ENCODE measurements around the gene PPM1N. TPM values are rescaled to one million over a fixed set of nuclear protein-coding genes. Genes with fewer than 3 reads are reported as not detected.
"Not testable (repeated sequence)": the region's sequence is repeated elsewhere in the genome, so short reads cannot be mapped to it uniquely, and the experiment has no call there.

Gene PPM1N
- total and polyA plus RNA-seq, 2 of the 4 experiments (the other 2 are of a cell fraction) = 0.90 to 1.6 TPM

DNA sequence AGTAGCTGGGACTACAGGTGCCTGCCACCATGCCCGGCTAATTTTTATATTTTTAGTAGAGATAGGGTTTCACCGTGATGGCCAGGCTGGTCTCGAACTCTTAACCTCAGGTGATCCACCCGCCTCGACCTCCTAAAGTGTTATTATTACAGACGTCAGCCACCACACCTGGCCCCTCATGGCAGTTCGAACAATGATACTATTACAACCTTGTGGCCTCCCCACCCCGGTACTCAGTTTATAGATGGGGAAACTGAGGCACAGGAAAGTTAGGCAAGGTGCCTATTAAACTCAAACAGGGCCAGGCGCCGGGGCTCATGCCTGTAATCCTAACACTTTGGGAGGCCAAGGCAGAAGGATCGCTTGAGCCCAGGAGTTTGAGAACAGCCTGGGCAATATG lies 12.1 kb downstream of the PPM1N start:
- dilution Hi-C loops (cut with HindIII; ENCODE audit: low sequenced_read_pairs, unreplicated experiment); intact Hi-C loops (cut with micrococcal nuclease); POLR2A ChIA-PET (ENCODE audit: unreplicated experiment): not testable (repeated sequence)

More for the DNA sequence above, 12.1 kb downstream of the PPM1N start:
- DNase-seq; H3K9ac ChIP-seq (ENCODE audit: low read depth, low read length); H3K56ac ChIP-seq (ENCODE audit: extremely low read depth, insufficient read depth, low read length); in situ Hi-C loops (cut with MboI; ENCODE audit: low sequenced_read_pairs); H2BK20ac ChIP-seq (ENCODE audit: low read depth, low read length); H3K23ac ChIP-seq (ENCODE audit: low read depth, low read length); CTCF ChIA-PET; H3K4me3 ChIP-seq (ENCODE audit: insufficient read depth, low read depth, low read length); H4K91ac ChIP-seq (ENCODE audit: insufficient read depth, low read depth, low read length); H3K9me3 ChIP-seq (ENCODE audit: control insufficient read depth, insufficient read depth, low read length); H2BK15ac ChIP-seq (ENCODE audit: low read depth, low read length); H3K27ac ChIP-seq (ENCODE audit: insufficient read depth, low read length); ATAC-seq (ENCODE audit: low read depth); H2BK120ac ChIP-seq (ENCODE audit: low read depth, low read length); H2AK9ac ChIP-seq (replicated peaks; ENCODE audit: low read depth, low read length, poor library complexity); H4K5ac ChIP-seq (ENCODE audit: low read depth, low read length); H3K4me2 ChIP-seq (ENCODE audit: low read depth, low read length); H2AFZ ChIP-seq (replicated peaks; ENCODE audit: low read length, poor library complexity); H3K4ac ChIP-seq (ENCODE audit: low read depth, low read length); H2BK5ac ChIP-seq (ENCODE audit: low read depth, low read length, poor library complexity, severe bottlenecking); H3K18ac ChIP-seq (ENCODE audit: low read depth, low read length); H3K36me3 ChIP-seq (ENCODE audit: control insufficient read depth, insufficient read depth, low read length); H3K27me3 ChIP-seq (ENCODE audit: control insufficient read depth, insufficient read depth, low read length): not testable (repeated sequence)
- Histone ChIP-seq H4K8ac (ENCODE audit: low read depth in 2 of 2, low read length in 2 of 2) (0 out of 4 replicates have a peak overlapping the region, but pooled peaks of 1 of the 2 experiments have one; percentile 99), H3K4me1 (ENCODE audit: control insufficient read depth, insufficient read depth, low read length) (peaks cover 12% of the 10 kb centered on the region), H4K20me1 (ENCODE audit: insufficient read depth, low read length) (peaks cover 63% of the 10 kb centered on the region), H3K14ac (replicated peaks; ENCODE audit: low read depth, low read length) (peak overlapping the region; percentile 99; the same call in 1 of the 2 replicates), H3K79me1 (ENCODE audit: low read depth in 1 of 2, low read length in 2 of 2) (peaks cover 5 to 64% of the 10 kb centered on the region in 2 experiments; a peak in 3 of 4 replicates), H2AK5ac (ENCODE audit: low read depth, low read length) (0 out of 2 replicates have a peak overlapping the region, but pooled peaks have one; percentile 58), H3K9me1 (ENCODE audit: insufficient read depth, low read length) (peaks cover 14% of the 10 kb centered on the region)
- 65% methylated on average over 4 of the region's 11 CpGs; no CpG with 5 or more reads in 1 of the 2 experiments for WGBS, 2 experiments (ENCODE audit: extremely low coverage in 2 of 2, insufficient read length in 1 of 2)
- BruUV-seq (replicated peaks) = TSS peak; percentile 4
